ENCODE results near the gene BORCS5.
A peak's percentile ranks its signal among the peaks of the same experiment; 100 is the strongest.
"Not testable (repeated sequence)": the region's sequence is repeated elsewhere in the genome, so short reads cannot be mapped to it uniquely, and the experiment has no call there.

BORCS5 gene

GRCh38 chr12:12396694-12397093 is 39.8 kb downstream of the BORCS5 start:
- Mint-ChIP-seq H3K4me3 (no peak overlapping the region), H3K36me3 (peaks cover 24 to 36% of the 10 kb centered on the region in 2 donors), H3K27me3 (no peaks in the 10 kb centered on the region), H3K9me3 (peaks cover 0 to 4% of the 10 kb centered on the region in 2 donors), H3K4me1 (peaks cover 2 to 7% of the 10 kb centered on the region in 2 donors), H3K27ac (no peak overlapping the region)
- no peak for ATAC-seq (replicated peaks)
- no peak for DNase-seq

GRCh38 chr12:12397184-12397583 is 40.3 kb downstream of the BORCS5 start:
- DNase-seq (no peak), ATAC-seq (replicated peaks) (no peak)
- H3K4me1 Mint-ChIP-seq = peaks cover 2 to 7% of the 10 kb centered on the region in 2 donors
- H3K27me3 Mint-ChIP-seq = no peaks in the 10 kb centered on the region
- peaks cover 24 to 38% of the 10 kb centered on the region in 2 donors for H3K36me3 Mint-ChIP-seq
- peaks cover 0 to 4% of the 10 kb centered on the region in 2 donors for H3K9me3 Mint-ChIP-seq
- no peak overlapping the region for H3K4me3 Mint-ChIP-seq
- H3K27ac Mint-ChIP-seq = peak overlapping the region; percentile 31

GRCh38 chr12:12398026-12398859 is 41.4 kb downstream of the BORCS5 start:
- Mint-ChIP-seq H3K36me3 (peaks cover 24 to 39% of the 10 kb centered on the region in 2 donors), H3K27ac (no peak overlapping the region), H3K9me3 (peaks cover 0 to 4% of the 10 kb centered on the region in 2 donors), H3K4me1 (peaks cover 2 to 7% of the 10 kb centered on the region in 2 donors), H3K27me3 (no peaks in the 10 kb centered on the region), H3K4me3 (no peak overlapping the region)
- DNase-seq (no peak), ATAC-seq (replicated peaks) (no peak)

- no peak for DNase-seq
- no peaks in the 10 kb centered on the region for H3K27me3 Mint-ChIP-seq
- ATAC-seq (replicated peaks) = no peak
- no peak overlapping the region for H3K27ac Mint-ChIP-seq
- peaks cover 0 to 4% of the 10 kb centered on the region in 2 donors for H3K9me3 Mint-ChIP-seq
- H3K4me1 Mint-ChIP-seq = peaks cover 2 to 10% of the 10 kb centered on the region in 2 donors
- peaks cover 24 to 43% of the 10 kb centered on the region in 2 donors for H3K36me3 Mint-ChIP-seq
- H3K4me3 Mint-ChIP-seq = no peak overlapping the region
These were observed 42.3 kb downstream of the BORCS5 start for GRCh38 chr12:12399161-12399560.

- Mint-ChIP-seq H3K4me3 (no peak overlapping the region), H3K36me3 (peaks cover 21 to 42% of the 10 kb centered on the region in 2 donors), H3K27me3 (no peaks in the 10 kb centered on the region), H3K4me1 (peaks cover 2 to 9% of the 10 kb centered on the region in 2 donors), H3K9me3 (peaks cover 0 to 4% of the 10 kb centered on the region in 2 donors), H3K27ac (no peak overlapping the region)
- no peak for ATAC-seq (replicated peaks)
- DNase-seq = no peak
These were observed 43.0 kb downstream of the BORCS5 start for GRCh38 chr12:12399776-12400305.

- Mint-ChIP-seq H3K27ac (no peak overlapping the region), H3K36me3 (peaks cover 16 to 38% of the 10 kb centered on the region in 2 donors), H3K9me3 (peaks cover 0 to 4% of the 10 kb centered on the region in 2 donors), H3K27me3 (no peaks in the 10 kb centered on the region), H3K4me1 (peaks cover 0 to 6% of the 10 kb centered on the region in 2 donors), H3K4me3 (no peak overlapping the region)
- ATAC-seq (replicated peaks) (no peak), DNase-seq (no peak)
These were observed 43.9 kb downstream of the BORCS5 start for GRCh38 chr12:12400793-12401192.

- ATAC-seq (replicated peaks) = no peak
- no peak overlapping the region for H3K27ac Mint-ChIP-seq
- H3K4me3 Mint-ChIP-seq = no peak overlapping the region
- peaks cover 0 to 10% of the 10 kb centered on the region in 2 donors for H3K4me1 Mint-ChIP-seq
- no peak for DNase-seq
- H3K36me3 Mint-ChIP-seq = peaks cover 16 to 31% of the 10 kb centered on the region in 2 donors
- no peaks in the 10 kb centered on the region for H3K27me3 Mint-ChIP-seq
- H3K9me3 Mint-ChIP-seq = peaks cover 0 to 4% of the 10 kb centered on the region in 2 donors
These were observed 46.7 kb downstream of the BORCS5 start for GRCh38 chr12:12403264-12404248.

- no peak for ATAC-seq (replicated peaks)
- Mint-ChIP-seq H3K27ac (no peak overlapping the region), H3K27me3 (no peaks in the 10 kb centered on the region), H3K36me3 (peaks cover 18 to 27% of the 10 kb centered on the region in 2 donors), H3K4me3 (no peak overlapping the region), H3K4me1 (peaks cover 0 to 11% of the 10 kb centered on the region in 2 donors), H3K9me3 (peaks cover 0 to 4% of the 10 kb centered on the region in 2 donors)
- DNase-seq = no peak
These were observed 47.4 kb downstream of the BORCS5 start for GRCh38 chr12:12404297-12404696.

GRCh38 chr12:12405882-12406281 is 49.0 kb downstream of the BORCS5 start:
- no peak for DNase-seq
- ATAC-seq (replicated peaks) = no peak
- Mint-ChIP-seq H3K27ac (no peak overlapping the region), H3K36me3 (peaks cover 18 to 25% of the 10 kb centered on the region in 2 donors), H3K4me1 (peaks cover 0 to 14% of the 10 kb centered on the region in 2 donors), H3K4me3 (no peak overlapping the region), H3K27me3 (no peaks in the 10 kb centered on the region), H3K9me3 (peaks cover 0 to under 1% of the 10 kb centered on the region in 2 donors)

- no peak for DNase-seq
- Mint-ChIP-seq H3K27me3 (no peaks in the 10 kb centered on the region), H3K27ac (no peak overlapping the region), H3K4me3 (no peak overlapping the region), H3K9me3 (no peaks in the 10 kb centered on the region), H3K4me1 (peaks cover 3 to 18% of the 10 kb centered on the region in 2 donors), H3K36me3 (peaks cover 18 to 25% of the 10 kb centered on the region in 2 donors)
- no peak for ATAC-seq (replicated peaks)
These were observed 49.9 kb downstream of the BORCS5 start for GRCh38 chr12:12406762-12407161.

GRCh38 chr12:12408265-12408690 is 51.4 kb downstream of the BORCS5 start:
- Mint-ChIP-seq H3K4me3 (no peak overlapping the region), H3K9me3 (no peaks in the 10 kb centered on the region), H3K36me3 (peaks cover 20 to 28% of the 10 kb centered on the region in 2 donors), H3K27ac (no peak overlapping the region), H3K4me1 (peaks cover 7 to 18% of the 10 kb centered on the region in 2 donors), H3K27me3 (no peaks in the 10 kb centered on the region)
- DNase-seq (no peak), ATAC-seq (replicated peaks) (no peak)

GRCh38 chr12:12409337-12409736 is 52.5 kb downstream of the BORCS5 start:
- H3K4me1 Mint-ChIP-seq = peaks cover 7 to 12% of the 10 kb centered on the region in 2 donors
- DNase-seq; H3K4me3 Mint-ChIP-seq; H3K27ac Mint-ChIP-seq; ATAC-seq (replicated peaks); H3K27me3 Mint-ChIP-seq; H3K9me3 Mint-ChIP-seq: not testable (repeated sequence)
- peaks cover 20 to 24% of the 10 kb centered on the region in 2 donors for H3K36me3 Mint-ChIP-seq

- no peak for DNase-seq
These were observed 59.0 kb downstream of the BORCS5 start for GRCh38 chr12:12415886-12416285.

GRCh38 chr12:12419165-12419564 is 62.3 kb downstream of the BORCS5 start:
- Mint-ChIP-seq H3K9me3 (peaks cover 18 to 21% of the 10 kb centered on the region in 2 donors), H3K4me1 (peaks cover 5 to 11% of the 10 kb centered on the region in 2 donors), H3K36me3 (peaks cover 38 to 61% of the 10 kb centered on the region in 2 donors)
- H3K27ac Mint-ChIP-seq; H3K27me3 Mint-ChIP-seq; DNase-seq; ATAC-seq (replicated peaks); H3K4me3 Mint-ChIP-seq: not testable (repeated sequence)

More at GRCh38 chr12:12415886-12416285, 59.0 kb downstream of the BORCS5 start:
- Mint-ChIP-seq H3K27me3 (no peaks in the 10 kb centered on the region), H3K4me3 (no peak overlapping the region), H3K4me1 (peaks cover 12 to 15% of the 10 kb centered on the region in 2 donors), H3K9me3 (peaks cover 4 to 7% of the 10 kb centered on the region in 2 donors), H3K27ac (peak overlapping the region; percentile 71), H3K36me3 (peaks cover 20 to 43% of the 10 kb centered on the region in 2 donors)
- no peak for ATAC-seq (replicated peaks)

All from stimulated activated naive B cell treated with anti-CD40 and anti-IgM and Interleukin-4, amounts not matched to agents 10 μg/mL and 1 μg/mL and 100 μg/mL, for 72 hours (primary cell).